BE2C (cell line): ENCODE measurements around the gene SMC3.
A peak's percentile ranks its signal among the peaks of the same experiment; 100 is the strongest.
"Not testable (repeated sequence)": the region's sequence is repeated elsewhere in the genome, so short reads cannot be mapped to it uniquely, and the experiment has no call there.

Experiments
- DNase-seq: peaks from one replicate; pipeline ENCODE4 v3.0.0-alpha.2; 2020
- H3K27me3 ChIP-seq: fragments of 250-450 bp; sonication (Bioruptor Pico); 2 replicates; pipeline ENCODE4 v1.5.1; 2020; ENCODE audit warnings: mild to moderate bottlenecking
- H3K36me3 ChIP-seq: fragments of 250-450 bp; sonication (Bioruptor Pico); 2 replicates; pipeline ENCODE4 v1.5.1; 2020; ENCODE audit warnings: mild to moderate bottlenecking
- H3K4me1 ChIP-seq: fragments of 250-450 bp; sonication (Bioruptor Pico); 2 replicates; pipeline ENCODE4 v1.5.1; 2020
- H3K4me3 ChIP-seq: 2 replicates; pipeline ENCODE4 v1.5.1; 2011; ENCODE audit warnings: low read depth, low read length
- H3K9me3 ChIP-seq: fragments of 250-450 bp; sonication (Bioruptor Pico); 2 replicates; pipeline ENCODE4 v1.5.1; 2020
- TF ChIP-seq, protein P1 (sequence below): IDR thresholded peaks from 2 replicates; pipeline ENCODE4 v1.5.1; 2012; ENCODE audit warnings: mild to moderate bottlenecking, low read depth, low read length

Gene SMC3

DNA sequence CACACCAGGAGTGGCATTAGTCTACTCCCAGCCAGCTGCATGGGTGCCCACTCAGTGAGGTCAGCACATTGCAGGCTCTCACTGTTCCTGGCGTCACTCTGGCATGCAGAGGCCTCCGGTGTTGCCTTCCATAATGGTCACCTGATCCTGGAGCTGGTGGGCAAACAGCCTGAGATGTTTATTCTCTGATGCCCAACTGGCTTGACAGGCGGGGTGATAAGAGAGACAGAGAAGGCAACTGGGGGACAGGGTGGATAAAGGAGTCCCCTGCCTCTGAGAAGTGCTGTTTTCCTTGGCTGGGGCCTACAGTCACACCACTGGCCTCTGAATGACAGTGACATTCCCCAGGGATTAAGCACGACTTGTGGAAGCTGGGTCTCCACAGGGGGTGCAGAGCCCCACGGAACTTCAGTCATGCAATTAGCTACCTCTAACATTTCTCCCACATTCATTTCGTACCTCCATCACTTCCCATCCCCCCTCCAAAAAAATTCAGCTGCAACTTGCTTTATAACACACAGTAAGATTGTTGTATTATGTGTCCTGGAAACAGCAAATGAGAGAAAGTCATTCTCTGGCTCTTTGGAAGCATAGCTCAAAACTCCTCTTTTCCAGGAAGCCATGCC, 69.5 kb downstream of the SMC3 start:
- Histone ChIP-seq H3K27me3 (no peaks in the 10 kb centered on the region), H3K9me3 (no peaks in the 10 kb centered on the region), H3K4me1 (peaks cover 24% of the 10 kb centered on the region), H3K36me3 (no peaks in the 10 kb centered on the region), H3K4me3 (no peak overlapping the region)
- TF ChIP-seq, protein P1, sequence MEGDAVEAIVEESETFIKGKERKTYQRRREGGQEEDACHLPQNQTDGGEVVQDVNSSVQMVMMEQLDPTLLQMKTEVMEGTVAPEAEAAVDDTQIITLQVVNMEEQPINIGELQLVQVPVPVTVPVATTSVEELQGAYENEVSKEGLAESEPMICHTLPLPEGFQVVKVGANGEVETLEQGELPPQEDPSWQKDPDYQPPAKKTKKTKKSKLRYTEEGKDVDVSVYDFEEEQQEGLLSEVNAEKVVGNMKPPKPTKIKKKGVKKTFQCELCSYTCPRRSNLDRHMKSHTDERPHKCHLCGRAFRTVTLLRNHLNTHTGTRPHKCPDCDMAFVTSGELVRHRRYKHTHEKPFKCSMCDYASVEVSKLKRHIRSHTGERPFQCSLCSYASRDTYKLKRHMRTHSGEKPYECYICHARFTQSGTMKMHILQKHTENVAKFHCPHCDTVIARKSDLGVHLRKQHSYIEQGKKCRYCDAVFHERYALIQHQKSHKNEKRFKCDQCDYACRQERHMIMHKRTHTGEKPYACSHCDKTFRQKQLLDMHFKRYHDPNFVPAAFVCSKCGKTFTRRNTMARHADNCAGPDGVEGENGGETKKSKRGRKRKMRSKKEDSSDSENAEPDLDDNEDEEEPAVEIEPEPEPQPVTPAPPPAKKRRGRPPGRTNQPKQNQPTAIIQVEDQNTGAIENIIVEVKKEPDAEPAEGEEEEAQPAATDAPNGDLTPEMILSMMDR = no peak
- DNase-seq = peak; percentile 28

DNA sequence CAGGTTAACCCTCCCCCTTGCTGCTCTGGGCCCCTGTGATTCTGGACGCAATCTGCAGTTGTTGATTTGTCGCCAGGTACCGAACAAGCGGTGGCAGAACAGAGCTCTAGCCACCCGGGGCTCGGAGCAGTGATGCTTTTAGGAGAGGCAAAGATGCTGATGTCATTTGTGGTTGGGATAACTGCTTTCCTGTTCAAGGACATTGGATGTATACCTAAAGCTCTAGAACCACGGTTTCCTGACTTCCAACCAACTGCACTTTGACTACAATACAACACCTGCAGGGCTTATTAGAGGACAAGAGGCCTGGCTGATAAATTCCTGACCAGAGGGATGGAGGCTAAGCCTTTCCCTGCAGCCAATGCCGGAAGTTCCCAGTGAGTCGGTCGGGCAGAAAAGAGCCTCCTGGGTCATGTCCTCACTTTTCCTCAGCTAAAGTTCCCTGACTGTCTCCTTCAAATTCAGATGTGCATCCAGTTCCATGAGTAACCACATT, 70.1 kb downstream of the SMC3 start:
- DNase-seq = peak; percentile 21
- H3K27me3 ChIP-seq = no peaks in the 10 kb centered on the region
- H3K4me3 ChIP-seq = no peak overlapping the region
- no peaks in the 10 kb centered on the region for H3K9me3 ChIP-seq
- H3K4me1 ChIP-seq = peaks cover 24% of the 10 kb centered on the region
- no peaks in the 10 kb centered on the region for H3K36me3 ChIP-seq
- TF ChIP-seq, protein P1 = no peak

DNA sequence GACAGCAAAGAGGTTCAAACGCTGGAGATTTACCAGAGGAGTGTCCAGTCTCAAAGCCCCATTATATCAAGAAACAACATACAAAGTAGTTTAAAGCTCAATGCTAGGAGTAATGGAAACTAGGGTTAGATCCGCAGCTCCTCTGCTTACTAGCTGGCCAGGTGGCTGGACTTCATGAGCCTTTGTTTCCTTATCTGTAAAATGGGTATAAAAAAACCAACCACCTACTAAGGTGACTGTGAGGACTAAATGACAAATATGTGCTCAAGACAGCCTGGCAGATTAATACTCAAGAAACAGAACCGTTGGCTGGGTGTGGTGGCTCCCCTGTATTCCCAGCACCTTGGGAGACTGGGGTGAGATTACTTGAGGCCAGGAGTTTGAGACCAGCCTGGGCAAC, 70.8 kb downstream of the SMC3 start:
- H3K9me3 ChIP-seq = no peaks in the 10 kb centered on the region
- TF ChIP-seq, protein P1 = no peak
- H3K4me3 ChIP-seq = no peak overlapping the region
- no peaks in the 10 kb centered on the region for H3K36me3 ChIP-seq
- H3K4me1 ChIP-seq = peaks cover 24% of the 10 kb centered on the region
- no peak for DNase-seq
- no peaks in the 10 kb centered on the region for H3K27me3 ChIP-seq

DNA sequence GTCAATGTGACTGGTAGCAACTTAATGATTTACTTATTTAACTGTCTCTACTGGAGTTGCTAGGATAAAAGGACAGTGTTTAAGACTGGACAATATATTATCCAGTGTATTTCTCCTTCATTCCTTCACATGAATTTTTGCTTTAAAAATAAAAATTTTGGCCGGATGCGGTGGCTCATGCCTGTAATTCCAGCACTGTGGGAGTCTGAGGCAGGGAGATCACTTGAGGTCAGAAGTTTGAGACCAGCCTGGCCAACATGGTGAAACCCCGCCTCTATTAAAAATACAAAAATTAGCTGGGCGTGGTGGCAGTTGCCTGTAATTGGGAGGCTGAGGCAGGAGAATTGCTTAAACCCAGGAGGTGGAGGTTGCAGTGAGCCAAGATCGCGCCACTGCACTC, 71.6 kb downstream of the SMC3 start:
- H3K27me3 ChIP-seq, H3K4me3 ChIP-seq, H3K9me3 ChIP-seq, H3K36me3 ChIP-seq, DNase-seq: not testable (repeated sequence)
- H3K4me1 ChIP-seq = peaks cover 24% of the 10 kb centered on the region

DNA sequence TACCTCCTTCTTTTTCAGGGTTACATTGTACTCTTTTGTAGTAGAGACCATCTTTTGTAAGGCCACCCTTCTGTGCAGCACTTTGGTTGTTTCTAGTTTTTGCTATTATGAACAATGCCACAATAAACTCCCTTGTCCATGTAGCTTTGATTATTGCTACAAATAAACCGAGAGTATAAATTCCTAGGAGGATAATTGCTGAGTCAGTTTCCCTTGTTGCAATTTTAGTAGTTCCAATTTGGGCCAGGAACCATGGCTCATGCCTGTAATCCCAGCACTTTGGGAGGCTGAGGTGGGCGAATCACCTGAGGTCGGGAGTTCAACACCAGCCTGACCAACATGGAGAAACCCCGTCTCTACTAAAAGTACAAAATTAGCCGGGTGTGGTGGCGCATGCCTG, 72.4 kb downstream of the SMC3 start:
- DNase-seq, H3K9me3 ChIP-seq, H3K27me3 ChIP-seq, H3K36me3 ChIP-seq, H3K4me3 ChIP-seq: not testable (repeated sequence)
- peaks cover 24% of the 10 kb centered on the region for H3K4me1 ChIP-seq

DNA sequence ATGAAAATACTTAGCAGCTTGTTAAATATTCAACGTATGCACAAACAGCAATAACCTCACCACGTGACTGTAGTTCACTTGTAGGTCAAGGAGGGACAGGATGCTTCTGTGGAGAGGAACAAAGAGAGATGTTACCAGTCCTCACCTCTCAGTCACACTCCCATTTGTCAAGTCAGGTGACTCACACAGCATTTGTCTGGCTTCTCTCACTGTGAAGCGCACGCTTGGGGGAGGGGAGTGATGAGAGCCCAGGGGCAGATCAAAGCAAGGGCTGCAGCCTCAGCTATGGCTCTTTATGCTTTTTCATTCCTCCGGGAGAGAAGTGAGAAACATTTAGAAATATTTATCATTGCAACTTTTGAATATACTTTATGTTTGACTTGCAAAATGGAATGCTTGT, 73.8 kb downstream of the SMC3 start:
- Histone ChIP-seq H3K9me3 (no peaks in the 10 kb centered on the region), H3K4me1 (peaks cover 22% of the 10 kb centered on the region), H3K27me3 (no peaks in the 10 kb centered on the region), H3K4me3 (no peak overlapping the region; the same call in 1 of the 2 replicates), H3K36me3 (no peaks in the 10 kb centered on the region)
- TF ChIP-seq, protein P1 = no peak
- DNase-seq = peak; percentile 86

DNA sequence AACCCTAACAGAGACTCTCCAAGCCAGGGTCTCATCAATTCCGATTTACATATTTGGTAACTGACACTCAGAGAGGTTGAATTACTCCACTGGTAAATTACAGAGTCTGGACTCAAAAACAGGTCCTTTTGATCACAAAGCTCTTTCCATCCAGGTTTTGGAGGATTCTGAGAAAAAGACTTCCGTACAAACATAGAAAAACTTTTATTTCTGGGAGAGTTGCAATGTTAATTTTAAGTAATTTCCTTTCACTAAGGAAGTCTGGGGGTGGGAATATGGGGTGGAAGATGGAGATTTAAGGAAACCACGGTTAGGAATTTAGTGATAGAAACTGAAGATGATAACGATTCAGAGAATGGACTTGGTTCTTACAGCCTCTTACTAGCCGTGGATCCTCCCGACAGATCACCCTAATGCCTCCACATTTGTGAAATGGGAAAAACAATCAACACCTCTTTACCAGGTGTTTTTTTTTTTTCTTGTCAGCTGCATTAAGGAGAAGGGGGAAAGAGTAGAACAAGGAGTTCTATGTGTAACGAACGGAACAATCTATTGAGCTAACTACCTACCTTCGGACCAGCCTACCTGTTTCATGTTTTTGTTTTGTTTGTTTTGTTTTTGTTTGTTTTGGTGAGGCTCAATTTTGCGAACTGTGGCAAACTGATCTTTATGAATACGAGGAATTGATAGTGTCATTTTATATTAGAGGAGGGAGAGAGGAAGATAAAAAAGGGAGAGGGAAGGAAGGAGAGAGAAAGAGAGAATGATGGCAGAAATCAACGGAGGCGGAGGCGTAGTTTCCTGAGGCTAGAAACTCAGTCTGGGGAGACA, 74.9 kb downstream of the SMC3 start:
- DNase-seq = no peak
- H3K27me3 ChIP-seq = no peaks in the 10 kb centered on the region
- peaks cover 10% of the 10 kb centered on the region for H3K4me1 ChIP-seq
- no peaks in the 10 kb centered on the region for H3K36me3 ChIP-seq
- H3K9me3 ChIP-seq = no peaks in the 10 kb centered on the region
- H3K4me3 ChIP-seq = no peak overlapping the region
- TF ChIP-seq, protein P1 = no peak
